Lower leg skin (tissue), 4 donors: ENCODE measurements around the gene NHERF2. TPM values are rescaled to one million over a fixed set of nuclear protein-coding genes. Genes with fewer than 3 reads are reported as not detected.
A peak's percentile ranks its signal among the peaks of the same experiment; 100 is the strongest.

ENCODE experiments used
- DNase-seq, 2 donors: peaks; one replicate each; pipeline ENCODE4 v3.0.0-alpha.2; 2019; ENCODE audit warnings: low spot score in 2 of 2
- H3K4me3 ChIP-seq: fragments of 200-600 bp; sonication (generic); 2 replicates; pipeline ENCODE4 v1.5.1; 2017; ENCODE audit warnings: mild to moderate bottlenecking, low read depth; ENCODE audit not compliant: poor library complexity, severe bottlenecking
- CTCF ChIP-seq, 3 donors: fragments of 450-650 bp; IDR thresholded peaks; one replicate each; pipeline ENCODE4 v1.5.1; 2016; ENCODE audit warnings: antibody characterized with exemption in 3 of 3, mild to moderate bottlenecking in 3 of 3, moderate library complexity in 2 of 3
- POLR2A ChIP-seq, 2 donors: fragments of 450-650 bp; IDR thresholded peaks; one replicate each; pipeline ENCODE4 v1.6.1; 2016 to 2017; ENCODE audit warnings: antibody characterized with exemption in 2 of 2, mild to moderate bottlenecking in 1 of 2, moderate library complexity in 1 of 2
- WGBS, 2 donors: methylation state at CpG; one replicate each; pipeline ENCODE4 v1.1.5; 2018; 5-methylcytosine and 5-hydroxymethylcytosine counted together
- intact Hi-C: fragments of 100-400 bp; cut with DNase I; formaldehyde crosslinking; loops from one replicate; pipeline ENCODE4 v1.15.0; 2023; ENCODE audit warnings: low total_unique reads
- total RNA-seq, 4 donors: library from RNA; depleted of rRNA; stranded (reverse); fragments of >200 nt; gene quantifications; one replicate each; pipeline ENCODE4 v1.1.0, GENCODE V29; 2016

The NHERF2 gene
- total RNA-seq, 4 donors from 2014 or later: 11.9 to 30.6 (median 27.3) TPM

- peak; percentile 74 to 95 for DNase-seq
- no peak for TF ChIP-seq POLR2A (IDR thresholded peaks at IDR 0.05)
- peak in 1 of 3 donors; percentile 57 for TF ChIP-seq CTCF (IDR thresholded peaks at IDR 0.05)
- H3K4me3 ChIP-seq: no peak overlapping the region
- intact Hi-C loops: no loop called here
- 34% methylated on average over 33 of the region's 36 CpGs for WGBS, 2 donors
These were observed 22.7 kb upstream of the NHERF2 start for GRCh38 chr16:2003827-2004641.

- intact Hi-C loops: no loop called here
- no peak overlapping the region for H3K4me3 ChIP-seq
- no peak for DNase-seq
- 58 to 87% methylated on average over 15 to 32 of the region's 34 CpGs for WGBS, 2 donors
- TF ChIP-seq POLR2A (IDR thresholded peaks at IDR 0.05) (no peak), CTCF (IDR thresholded peaks at IDR 0.05) (no peak)
These were observed 21.7 kb upstream of the NHERF2 start for GRCh38 chr16:2004795-2005517.

GRCh38 chr16:2005646-2006045 is 21.1 kb upstream of the NHERF2 start:
- DNase-seq: no peak
- no peak overlapping the region for H3K4me3 ChIP-seq
- WGBS, 2 donors: 61 to 62% methylated on average over 18 of the region's 21 CpGs
- intact Hi-C loops: no loop called here
- no peak for TF ChIP-seq CTCF (IDR thresholded peaks at IDR 0.05)
- no peak for TF ChIP-seq POLR2A (IDR thresholded peaks at IDR 0.05)

- 86 to 93% methylated on average over 8 of the region's 8 CpGs for WGBS, 2 donors
- intact Hi-C loops: no loop called here
- TF ChIP-seq CTCF (IDR thresholded peaks at IDR 0.05): no peak
- TF ChIP-seq POLR2A (IDR thresholded peaks at IDR 0.05): no peak
- DNase-seq: no peak
- no peak overlapping the region for H3K4me3 ChIP-seq
These were observed 20.4 kb upstream of the NHERF2 start for GRCh38 chr16:2006317-2006716.

GRCh38 chr16:2007081-2007836 is 19.4 kb upstream of the NHERF2 start:
- TF ChIP-seq CTCF (IDR thresholded peaks at IDR 0.05) (no peak), POLR2A (IDR thresholded peaks at IDR 0.05) (no peak)
- no peak overlapping the region for H3K4me3 ChIP-seq
- DNase-seq: no peak
- 60 to 65% methylated on average over 10 to 15 of the region's 16 CpGs for WGBS, 2 donors
- intact Hi-C loops: no loop called here
